ENCODE results near the gene AOAH.

Gene AOAH

DNA sequence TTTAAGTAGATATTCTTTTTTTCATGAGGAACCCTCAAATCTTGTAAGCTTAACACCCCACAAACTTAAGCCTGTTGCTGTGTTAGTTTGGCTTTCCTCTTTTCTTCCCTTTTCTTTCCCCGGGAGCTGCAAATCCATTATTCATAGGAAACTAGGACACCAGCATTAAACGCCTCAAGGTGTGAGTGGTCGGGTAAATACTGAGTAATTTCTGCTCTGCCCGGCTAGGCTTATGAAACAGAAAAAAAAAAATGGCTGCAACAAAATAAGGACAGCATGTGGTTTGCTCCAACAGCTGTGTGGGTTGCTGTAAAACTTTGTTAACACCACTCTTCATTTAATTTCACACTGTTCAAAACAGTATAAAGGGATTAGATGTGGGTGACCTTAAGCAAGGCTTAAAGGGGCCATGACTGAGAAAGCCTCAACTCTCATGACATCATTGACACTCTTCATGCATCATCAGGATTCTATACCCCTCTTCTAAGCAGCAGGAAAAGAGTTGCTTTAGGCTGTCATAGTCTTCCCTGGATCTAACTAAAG, 104.1 kb downstream of the AOAH start:
- ChIA-PET POLR2A (no interaction called here), CTCF (no interaction called here)
- DNase-seq (ENCODE audit: low read depth, low spot score), result no peak
- H3K4me3 ChIP-seq (ENCODE audit: low read depth, low read length), result no peak overlapping the region
- TF ChIP-seq, protein P1, sequence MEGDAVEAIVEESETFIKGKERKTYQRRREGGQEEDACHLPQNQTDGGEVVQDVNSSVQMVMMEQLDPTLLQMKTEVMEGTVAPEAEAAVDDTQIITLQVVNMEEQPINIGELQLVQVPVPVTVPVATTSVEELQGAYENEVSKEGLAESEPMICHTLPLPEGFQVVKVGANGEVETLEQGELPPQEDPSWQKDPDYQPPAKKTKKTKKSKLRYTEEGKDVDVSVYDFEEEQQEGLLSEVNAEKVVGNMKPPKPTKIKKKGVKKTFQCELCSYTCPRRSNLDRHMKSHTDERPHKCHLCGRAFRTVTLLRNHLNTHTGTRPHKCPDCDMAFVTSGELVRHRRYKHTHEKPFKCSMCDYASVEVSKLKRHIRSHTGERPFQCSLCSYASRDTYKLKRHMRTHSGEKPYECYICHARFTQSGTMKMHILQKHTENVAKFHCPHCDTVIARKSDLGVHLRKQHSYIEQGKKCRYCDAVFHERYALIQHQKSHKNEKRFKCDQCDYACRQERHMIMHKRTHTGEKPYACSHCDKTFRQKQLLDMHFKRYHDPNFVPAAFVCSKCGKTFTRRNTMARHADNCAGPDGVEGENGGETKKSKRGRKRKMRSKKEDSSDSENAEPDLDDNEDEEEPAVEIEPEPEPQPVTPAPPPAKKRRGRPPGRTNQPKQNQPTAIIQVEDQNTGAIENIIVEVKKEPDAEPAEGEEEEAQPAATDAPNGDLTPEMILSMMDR (IDR thresholded peaks at IDR 0.05; ENCODE audit: insufficient read depth, low read length, missing control alignments), result no peak

DNA sequence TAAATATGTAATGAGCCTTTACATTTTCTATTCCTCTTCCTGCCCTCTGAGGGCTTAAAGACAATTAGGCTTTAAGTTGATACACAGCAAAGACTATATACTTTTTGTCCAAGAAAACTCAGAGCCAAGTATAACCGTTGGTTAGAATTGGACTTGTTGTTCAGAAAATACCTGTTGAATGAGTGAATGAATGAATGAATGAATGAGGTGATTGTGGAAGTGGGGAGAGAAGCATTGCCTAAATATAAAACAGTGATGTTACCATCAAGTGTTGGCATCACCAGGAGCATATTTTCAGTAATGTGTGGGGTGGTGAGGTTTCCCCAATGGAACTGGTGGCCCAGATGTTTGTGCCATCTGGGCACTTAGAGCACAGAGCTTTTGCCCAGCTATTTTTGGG, 106.9 kb downstream of the AOAH start:
- CTCF ChIA-PET, result no interaction called here
- POLR2A ChIA-PET, result no interaction called here
- H3K4me3 ChIP-seq (ENCODE audit: low read depth, low read length), result no peak overlapping the region
- TF ChIP-seq, protein P1 (IDR thresholded peaks at IDR 0.05; ENCODE audit: insufficient read depth, low read length, missing control alignments), result no peak
- no peak for DNase-seq (ENCODE audit: low read depth, low spot score)

DNA sequence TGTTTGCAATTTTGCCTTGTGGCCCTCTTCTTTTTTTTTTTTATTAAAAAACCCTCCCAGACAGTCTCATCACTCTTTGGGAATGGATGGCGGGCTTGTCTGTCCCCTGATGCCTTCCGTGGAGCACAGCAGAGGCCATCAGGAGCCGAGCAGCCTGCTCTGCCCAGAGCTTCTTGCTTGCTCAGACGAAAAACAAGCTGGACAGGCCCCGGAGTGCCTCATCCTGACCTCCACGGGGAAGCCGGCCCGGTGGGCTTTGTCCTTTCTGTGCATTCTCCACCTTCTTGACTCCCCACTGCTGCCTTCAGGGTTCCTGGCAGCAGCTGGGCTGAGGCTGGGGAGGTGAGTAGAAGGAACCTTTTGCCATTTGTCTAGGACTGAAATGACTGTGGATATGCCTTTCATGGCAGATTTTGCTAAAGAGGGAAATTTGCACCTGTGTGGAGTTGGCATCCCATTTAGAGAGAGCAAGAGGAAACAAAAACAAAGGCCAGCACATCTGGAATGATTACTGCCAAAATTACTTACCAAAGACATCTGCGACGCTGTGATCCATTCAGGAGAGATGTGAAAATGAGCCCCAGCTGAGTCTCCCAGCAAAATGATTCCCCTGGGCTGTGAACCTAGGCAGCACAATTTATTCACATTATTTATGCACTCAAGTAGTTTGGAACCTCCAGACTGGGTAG, 108.3 kb downstream of the AOAH start:
- no peak overlapping the region for H3K4me3 ChIP-seq (ENCODE audit: low read depth, low read length)
- DNase-seq (ENCODE audit: low read depth, low spot score), result no peak
- ChIA-PET CTCF (no interaction called here), POLR2A (no interaction called here)
- TF ChIP-seq, protein P1 (IDR thresholded peaks at IDR 0.05; ENCODE audit: insufficient read depth, low read length, missing control alignments), result no peak

DNA sequence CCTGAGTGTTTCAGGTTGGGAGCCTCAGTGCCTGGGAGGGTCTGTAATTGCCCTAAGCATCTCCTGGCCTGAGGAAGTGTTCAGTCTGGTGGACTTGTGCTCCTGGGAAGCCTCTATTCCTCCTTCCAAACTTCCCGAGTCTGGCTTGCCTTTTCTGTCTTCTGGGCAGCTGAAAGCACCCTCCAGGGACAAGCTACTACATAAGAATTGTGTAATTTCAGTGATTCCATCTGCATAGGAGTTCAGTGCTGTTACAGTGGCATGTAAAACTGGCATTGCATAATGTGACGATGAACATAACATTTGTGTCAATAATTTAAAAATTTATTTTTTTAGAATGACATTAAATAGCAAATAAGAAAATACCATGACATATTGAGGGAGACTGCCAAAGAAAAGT, 109.3 kb downstream of the AOAH start:
- DNase-seq (ENCODE audit: low read depth, low spot score), result no peak
- TF ChIP-seq, protein P1 (IDR thresholded peaks at IDR 0.05; ENCODE audit: insufficient read depth, low read length, missing control alignments), result no peak
- CTCF ChIA-PET, result no interaction called here
- POLR2A ChIA-PET, result no interaction called here
- no peak overlapping the region for H3K4me3 ChIP-seq (ENCODE audit: low read depth, low read length)

DNA sequence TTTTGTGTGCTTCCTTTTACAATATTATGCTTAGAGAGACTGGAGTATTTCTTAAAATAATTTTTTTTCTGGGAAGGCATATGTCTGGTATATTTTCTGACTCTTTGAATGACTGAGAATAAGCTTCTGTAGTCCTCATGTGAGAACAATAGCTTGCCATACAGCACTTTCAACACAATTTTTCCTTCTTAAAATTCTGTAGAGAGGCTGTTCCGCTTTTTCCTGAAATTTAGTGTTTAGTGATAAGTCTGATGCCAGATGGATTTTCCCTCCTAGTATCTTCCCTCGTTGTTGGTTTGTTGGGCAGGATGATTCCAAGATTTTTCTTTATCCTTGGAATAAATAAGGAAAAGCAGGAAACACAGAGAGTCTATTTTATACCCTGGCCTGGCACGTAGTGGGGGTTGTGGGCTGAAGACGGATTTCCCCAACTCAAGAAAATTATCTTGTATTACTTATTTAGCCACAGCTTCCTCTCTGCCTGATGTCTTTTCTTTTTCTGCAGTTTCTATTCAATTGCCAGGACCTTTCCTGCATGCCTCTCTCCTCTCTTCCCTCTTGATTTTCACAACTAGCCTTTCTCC, 111.2 kb downstream of the AOAH start:
- POLR2A ChIA-PET, result no interaction called here

DNA sequence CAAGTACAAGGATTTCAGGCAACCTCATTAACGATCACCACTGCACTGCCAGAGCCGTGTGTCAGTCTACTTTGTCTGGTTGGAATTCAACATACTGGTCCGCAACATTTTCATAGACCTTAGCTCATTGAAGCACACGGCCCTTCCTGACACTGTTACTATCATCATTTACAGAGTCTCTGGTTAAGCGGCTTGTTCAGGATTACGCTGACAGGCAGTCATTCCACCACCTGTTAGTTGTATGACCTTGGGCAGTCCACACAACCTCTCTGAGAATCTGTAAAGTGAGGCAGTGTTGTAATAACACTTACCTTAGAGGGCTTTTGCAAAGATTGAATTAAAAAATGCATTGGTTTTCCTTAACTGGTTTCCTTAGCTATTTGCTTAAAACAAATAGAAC, 112.6 kb downstream of the AOAH start:
- DNase-seq (ENCODE audit: low read depth, low spot score), result no peak
- CTCF ChIA-PET, result no interaction called here
- POLR2A ChIA-PET, result no interaction called here
- no peak overlapping the region for H3K4me3 ChIP-seq (ENCODE audit: low read depth, low read length)
- TF ChIP-seq, protein P1 (IDR thresholded peaks at IDR 0.05; ENCODE audit: insufficient read depth, low read length, missing control alignments), result no peak

More for the DNA sequence above, 111.2 kb downstream of the AOAH start:
- no peak overlapping the region for H3K4me3 ChIP-seq (ENCODE audit: low read depth, low read length)
- DNase-seq (ENCODE audit: low read depth, low spot score), result no peak
- CTCF ChIA-PET, result no interaction called here
- TF ChIP-seq, protein P1 (IDR thresholded peaks at IDR 0.05; ENCODE audit: insufficient read depth, low read length, missing control alignments), result no peak

All from AG04449 (cell line).